Measurements from ENCODE around the gene CDKAL1. TPM values are rescaled to one million over a fixed set of nuclear protein-coding genes. Genes with fewer than 3 reads are reported as not detected.

CDKAL1 gene
- total RNA-seq, 2 experiments from 2014 or later, result 22.1 to 23.4 TPM

- Mint-ChIP-seq H3K4me3 (no peak overlapping the region), H3K4me1 (no peaks in the 10 kb centered on the region), H3K27ac (no peak overlapping the region), H3K27me3 (no peaks in the 10 kb centered on the region), H3K9me3 (ENCODE audit: low read depth) (no peaks in the 10 kb centered on the region), H3K36me3 (ENCODE audit: low read depth) (peaks cover 7% of the 10 kb centered on the region)
- ATAC-seq, result no peak
- intact Hi-C loops (cut with DNase I, micrococcal nuclease), result no loop called here
- CTCF ChIA-PET, result no interaction called here
- no peak for DNase-seq
- POLR2A ChIA-PET, result no interaction called here
These were observed 637.5 kb downstream of the CDKAL1 start for GRCh38 chr6:21171801-21172200.

- no peak for DNase-seq
- intact Hi-C loops (cut with DNase I, micrococcal nuclease), result no loop called here
- Mint-ChIP-seq H3K27ac (no peak overlapping the region), H3K4me3 (no peak overlapping the region), H3K4me1 (no peaks in the 10 kb centered on the region), H3K9me3 (ENCODE audit: low read depth) (no peaks in the 10 kb centered on the region), H3K27me3 (no peaks in the 10 kb centered on the region), H3K36me3 (ENCODE audit: low read depth) (peaks cover 9% of the 10 kb centered on the region)
- no peak for ATAC-seq
- CTCF ChIA-PET, result no interaction called here
- POLR2A ChIA-PET, result no interaction called here
These were observed 638.8 kb downstream of the CDKAL1 start for GRCh38 chr6:21173031-21173430.

- intact Hi-C loops (cut with DNase I, micrococcal nuclease), result no loop called here
- Mint-ChIP-seq H3K4me1 (no peaks in the 10 kb centered on the region), H3K27me3 (no peaks in the 10 kb centered on the region), H3K4me3 (no peak overlapping the region), H3K27ac (no peak overlapping the region), H3K9me3 (ENCODE audit: low read depth) (no peaks in the 10 kb centered on the region), H3K36me3 (ENCODE audit: low read depth) (peaks cover 6% of the 10 kb centered on the region)
- POLR2A ChIA-PET, result no interaction called here
- no peak for DNase-seq
- ATAC-seq, result no peak
- CTCF ChIA-PET, result no interaction called here
These were observed 639.4 kb downstream of the CDKAL1 start for GRCh38 chr6:21173678-21174077.

GRCh38 chr6:21176197-21176596, 641.9 kb downstream of the CDKAL1 start:
- H3K4me3 Mint-ChIP-seq, result no peak overlapping the region
- peaks cover 13% of the 10 kb centered on the region for H3K36me3 Mint-ChIP-seq (ENCODE audit: low read depth)
- ChIA-PET CTCF (no interaction called here), POLR2A (no interaction called here)
- no peak overlapping the region for H3K27ac Mint-ChIP-seq
- no peak for ATAC-seq
- no peaks in the 10 kb centered on the region for H3K27me3 Mint-ChIP-seq
- no peaks in the 10 kb centered on the region for H3K4me1 Mint-ChIP-seq
- peaks cover 5% of the 10 kb centered on the region for H3K9me3 Mint-ChIP-seq (ENCODE audit: low read depth)
- intact Hi-C loops (cut with DNase I, micrococcal nuclease), result no loop called here
- no peak for DNase-seq

- Mint-ChIP-seq H3K27ac (no peak overlapping the region), H3K27me3 (no peaks in the 10 kb centered on the region), H3K9me3 (ENCODE audit: low read depth) (peaks cover 5% of the 10 kb centered on the region), H3K4me3 (no peak overlapping the region), H3K4me1 (no peaks in the 10 kb centered on the region), H3K36me3 (ENCODE audit: low read depth) (peaks cover 13% of the 10 kb centered on the region)
- intact Hi-C loops (cut with DNase I, micrococcal nuclease), result no loop called here
- POLR2A ChIA-PET, result no interaction called here
- ATAC-seq (peak; percentile 76), DNase-seq (no peak)
- CTCF ChIA-PET, result no interaction called here
These were observed 645.9 kb downstream of the CDKAL1 start for GRCh38 chr6:21180155-21180554.

- Mint-ChIP-seq H3K27ac (no peak overlapping the region), H3K4me1 (no peaks in the 10 kb centered on the region)
These were observed 646.6 kb downstream of the CDKAL1 start for GRCh38 chr6:21180800-21181337.

GRCh38 chr6:21181866-21182265, 647.6 kb downstream of the CDKAL1 start:
- no peak for DNase-seq
- Mint-ChIP-seq H3K4me1 (peaks cover 2% of the 10 kb centered on the region), H3K36me3 (ENCODE audit: low read depth) (peaks cover 13% of the 10 kb centered on the region), H3K27ac (no peak overlapping the region), H3K27me3 (no peaks in the 10 kb centered on the region), H3K4me3 (no peak overlapping the region), H3K9me3 (ENCODE audit: low read depth) (peaks cover 5% of the 10 kb centered on the region)
- ATAC-seq, result no peak
- CTCF ChIA-PET, result no interaction called here
- POLR2A ChIA-PET, result no interaction called here
- intact Hi-C loops (cut with DNase I, micrococcal nuclease), result no loop called here

More at GRCh38 chr6:21180800-21181337, 646.6 kb downstream of the CDKAL1 start:
- H3K36me3 Mint-ChIP-seq (ENCODE audit: low read depth), result peaks cover 13% of the 10 kb centered on the region
- DNase-seq, result no peak
- POLR2A ChIA-PET, result no interaction called here
- H3K9me3 Mint-ChIP-seq (ENCODE audit: low read depth), result peaks cover 5% of the 10 kb centered on the region
- intact Hi-C loops (cut with DNase I, micrococcal nuclease), result no loop called here
- H3K27me3 Mint-ChIP-seq, result no peaks in the 10 kb centered on the region
- CTCF ChIA-PET, result no interaction called here
- ATAC-seq, result no peak
- no peak overlapping the region for H3K4me3 Mint-ChIP-seq

- Mint-ChIP-seq H3K27ac (no peak overlapping the region), H3K27me3 (no peaks in the 10 kb centered on the region), H3K4me1 (peaks cover 4% of the 10 kb centered on the region), H3K36me3 (ENCODE audit: low read depth) (peaks cover 11% of the 10 kb centered on the region), H3K9me3 (ENCODE audit: low read depth) (peaks cover 5% of the 10 kb centered on the region), H3K4me3 (no peak overlapping the region)
- intact Hi-C loops (cut with DNase I, micrococcal nuclease), result no loop called here
- ATAC-seq (no peak), DNase-seq (no peak)
- POLR2A ChIA-PET, result no interaction called here
- CTCF ChIA-PET, result no interaction called here
These were observed 648.3 kb downstream of the CDKAL1 start for GRCh38 chr6:21182589-21182988.

GRCh38 chr6:21185861-21186478, 651.7 kb downstream of the CDKAL1 start:
- intact Hi-C loops (cut with DNase I, micrococcal nuclease), result no loop called here
- no peaks in the 10 kb centered on the region for H3K27me3 Mint-ChIP-seq
- peaks cover under 1% of the 10 kb centered on the region for H3K9me3 Mint-ChIP-seq (ENCODE audit: low read depth)
- no peak overlapping the region for H3K27ac Mint-ChIP-seq
- H3K4me3 Mint-ChIP-seq, result no peak overlapping the region
- ChIA-PET CTCF (no interaction called here), POLR2A (no interaction called here)
- ATAC-seq, result no peak
- peaks cover 1% of the 10 kb centered on the region for H3K36me3 Mint-ChIP-seq (ENCODE audit: low read depth)
- no peak for DNase-seq
- peaks cover 22% of the 10 kb centered on the region for H3K4me1 Mint-ChIP-seq

GRCh38 chr6:21186479-21187055, 652.3 kb downstream of the CDKAL1 start:
- peaks cover 28% of the 10 kb centered on the region for H3K4me1 Mint-ChIP-seq
- CTCF ChIA-PET, result interaction anchor here (0.6 kb wide), 1 partner anchor 50 kb away, joined by 3 read pairs; no protein-coding TSS in a partner anchor
- POLR2A ChIA-PET, result no interaction called here
- H3K4me3 Mint-ChIP-seq, result no peak overlapping the region
- ATAC-seq (no peak), DNase-seq (no peak)
- intact Hi-C loops (cut with DNase I, micrococcal nuclease), result no loop called here
- no peaks in the 10 kb centered on the region for H3K9me3 Mint-ChIP-seq (ENCODE audit: low read depth)
- H3K27me3 Mint-ChIP-seq, result no peaks in the 10 kb centered on the region
- H3K36me3 Mint-ChIP-seq (ENCODE audit: low read depth), result no peaks in the 10 kb centered on the region
- H3K27ac Mint-ChIP-seq, result no peak overlapping the region

- DNase-seq (no peak), ATAC-seq (no peak)
- ChIA-PET CTCF (no interaction called here), POLR2A (no interaction called here)
- no peaks in the 10 kb centered on the region for H3K9me3 Mint-ChIP-seq (ENCODE audit: low read depth)
- no peak overlapping the region for H3K27ac Mint-ChIP-seq
- no peak overlapping the region for H3K4me3 Mint-ChIP-seq
- intact Hi-C loops (cut with DNase I, micrococcal nuclease), result no loop called here
- H3K27me3 Mint-ChIP-seq, result no peaks in the 10 kb centered on the region
- H3K36me3 Mint-ChIP-seq (ENCODE audit: low read depth), result no peaks in the 10 kb centered on the region
- peaks cover 30% of the 10 kb centered on the region for H3K4me1 Mint-ChIP-seq
These were observed 653.2 kb downstream of the CDKAL1 start for GRCh38 chr6:21187485-21187884.

- Mint-ChIP-seq H3K9me3 (ENCODE audit: low read depth) (peaks cover 3% of the 10 kb centered on the region), H3K36me3 (ENCODE audit: low read depth) (peaks cover 8% of the 10 kb centered on the region), H3K27me3 (no peaks in the 10 kb centered on the region), H3K4me1 (peaks cover 30% of the 10 kb centered on the region), H3K4me3 (no peak overlapping the region), H3K27ac (peak overlapping the region; percentile 29)
- CTCF ChIA-PET, result no interaction called here
- DNase-seq, result no peak
- POLR2A ChIA-PET, result no interaction called here
- intact Hi-C loops (cut with DNase I, micrococcal nuclease), result no loop called here
- no peak for ATAC-seq
These were observed 654.4 kb downstream of the CDKAL1 start for GRCh38 chr6:21188505-21189223.
